Measurements from ENCODE around the gene SAFB. TPM values are rescaled to one million over a fixed set of nuclear protein-coding genes. Genes with fewer than 3 reads are reported as not detected.

SAFB gene
- total RNA-seq, 1 experiment from 2014 or later = 83.0 TPM

DNA sequence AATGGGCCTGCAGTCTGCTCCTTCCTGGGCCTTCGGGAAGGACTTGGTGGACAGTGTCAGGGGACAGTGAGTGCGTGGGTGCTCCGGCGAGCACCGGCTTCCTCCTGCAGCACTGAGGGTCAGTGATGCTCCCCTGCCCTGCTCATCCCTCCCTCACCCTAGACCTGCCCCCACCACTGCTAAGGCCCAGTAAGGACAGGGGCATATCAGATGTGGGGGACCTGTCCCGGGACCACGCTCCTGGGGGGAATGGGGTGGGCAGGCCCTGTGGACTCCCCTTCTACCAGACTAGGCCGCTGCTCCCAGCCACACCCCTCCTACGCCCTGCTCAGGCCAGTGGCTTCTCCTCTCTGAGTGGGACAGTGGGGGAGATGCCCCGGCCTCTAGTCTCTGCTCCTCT is 54.3 kb downstream of the SAFB start:
- no peak overlapping the region for H3K4me3 ChIP-seq (ENCODE audit: low read depth in 2 of 2, low read length in 2 of 2)
- DNase-seq (ENCODE audit: low read depth, low spot score) (no peak), ATAC-seq (no peak)
- no peaks in the 10 kb centered on the region for H3K9me3 ChIP-seq (ENCODE audit: control insufficient read depth, insufficient read depth, low read depth, low read length)
- ChIA-PET CTCF (no interaction called here), POLR2A (no interaction called here)
- H3K27ac ChIP-seq (ENCODE audit: low read length) = no peak overlapping the region
- in situ Hi-C loops (cut with HindIII; ENCODE audit: low pct_unique_long_range_greater_than_20kb, low sequenced_read_pairs) = no loop called here
- H3K4me1 ChIP-seq (ENCODE audit: control insufficient read depth, insufficient read depth, low read length) = no peaks in the 10 kb centered on the region
- H3K36me3 ChIP-seq (ENCODE audit: control insufficient read depth, insufficient read depth, low read length) = peaks cover 5% of the 10 kb centered on the region; the same call in 1 of the 2 replicates
- H3K27me3 ChIP-seq (ENCODE audit: control insufficient read depth, insufficient read depth, low read length) = no peaks in the 10 kb centered on the region
- intact Hi-C loops (cut with micrococcal nuclease; ENCODE audit: unreplicated experiment) = no loop called here
- TF ChIP-seq, protein P1, sequence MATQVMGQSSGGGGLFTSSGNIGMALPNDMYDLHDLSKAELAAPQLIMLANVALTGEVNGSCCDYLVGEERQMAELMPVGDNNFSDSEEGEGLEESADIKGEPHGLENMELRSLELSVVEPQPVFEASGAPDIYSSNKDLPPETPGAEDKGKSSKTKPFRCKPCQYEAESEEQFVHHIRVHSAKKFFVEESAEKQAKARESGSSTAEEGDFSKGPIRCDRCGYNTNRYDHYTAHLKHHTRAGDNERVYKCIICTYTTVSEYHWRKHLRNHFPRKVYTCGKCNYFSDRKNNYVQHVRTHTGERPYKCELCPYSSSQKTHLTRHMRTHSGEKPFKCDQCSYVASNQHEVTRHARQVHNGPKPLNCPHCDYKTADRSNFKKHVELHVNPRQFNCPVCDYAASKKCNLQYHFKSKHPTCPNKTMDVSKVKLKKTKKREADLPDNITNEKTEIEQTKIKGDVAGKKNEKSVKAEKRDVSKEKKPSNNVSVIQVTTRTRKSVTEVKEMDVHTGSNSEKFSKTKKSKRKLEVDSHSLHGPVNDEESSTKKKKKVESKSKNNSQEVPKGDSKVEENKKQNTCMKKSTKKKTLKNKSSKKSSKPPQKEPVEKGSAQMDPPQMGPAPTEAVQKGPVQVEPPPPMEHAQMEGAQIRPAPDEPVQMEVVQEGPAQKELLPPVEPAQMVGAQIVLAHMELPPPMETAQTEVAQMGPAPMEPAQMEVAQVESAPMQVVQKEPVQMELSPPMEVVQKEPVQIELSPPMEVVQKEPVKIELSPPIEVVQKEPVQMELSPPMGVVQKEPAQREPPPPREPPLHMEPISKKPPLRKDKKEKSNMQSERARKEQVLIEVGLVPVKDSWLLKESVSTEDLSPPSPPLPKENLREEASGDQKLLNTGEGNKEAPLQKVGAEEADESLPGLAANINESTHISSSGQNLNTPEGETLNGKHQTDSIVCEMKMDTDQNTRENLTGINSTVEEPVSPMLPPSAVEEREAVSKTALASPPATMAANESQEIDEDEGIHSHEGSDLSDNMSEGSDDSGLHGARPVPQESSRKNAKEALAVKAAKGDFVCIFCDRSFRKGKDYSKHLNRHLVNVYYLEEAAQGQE (IDR thresholded peaks at IDR 0.05; ENCODE audit: insufficient read depth in 1 of 2, low read depth in 2 of 2, low read length in 1 of 2) = no peak
- no peak for TF ChIP-seq SIN3A (IDR thresholded peaks at IDR 0.05; ENCODE audit: borderline replicate concordance, insufficient read depth, low read depth, low read length)
- no peak for TF ChIP-seq TCF7L2 (IDR thresholded peaks at IDR 0.05; ENCODE audit: low read depth, low read length)
- TF ChIP-seq, protein P2, sequence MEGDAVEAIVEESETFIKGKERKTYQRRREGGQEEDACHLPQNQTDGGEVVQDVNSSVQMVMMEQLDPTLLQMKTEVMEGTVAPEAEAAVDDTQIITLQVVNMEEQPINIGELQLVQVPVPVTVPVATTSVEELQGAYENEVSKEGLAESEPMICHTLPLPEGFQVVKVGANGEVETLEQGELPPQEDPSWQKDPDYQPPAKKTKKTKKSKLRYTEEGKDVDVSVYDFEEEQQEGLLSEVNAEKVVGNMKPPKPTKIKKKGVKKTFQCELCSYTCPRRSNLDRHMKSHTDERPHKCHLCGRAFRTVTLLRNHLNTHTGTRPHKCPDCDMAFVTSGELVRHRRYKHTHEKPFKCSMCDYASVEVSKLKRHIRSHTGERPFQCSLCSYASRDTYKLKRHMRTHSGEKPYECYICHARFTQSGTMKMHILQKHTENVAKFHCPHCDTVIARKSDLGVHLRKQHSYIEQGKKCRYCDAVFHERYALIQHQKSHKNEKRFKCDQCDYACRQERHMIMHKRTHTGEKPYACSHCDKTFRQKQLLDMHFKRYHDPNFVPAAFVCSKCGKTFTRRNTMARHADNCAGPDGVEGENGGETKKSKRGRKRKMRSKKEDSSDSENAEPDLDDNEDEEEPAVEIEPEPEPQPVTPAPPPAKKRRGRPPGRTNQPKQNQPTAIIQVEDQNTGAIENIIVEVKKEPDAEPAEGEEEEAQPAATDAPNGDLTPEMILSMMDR (IDR thresholded peaks at IDR 0.05) = no peak
- no peak for TF ChIP-seq POLR2AphosphoS5 (IDR thresholded peaks at IDR 0.05; ENCODE audit: low read depth, low read length)
- BruUV-seq (replicated peaks) = no TSS peak

DNA sequence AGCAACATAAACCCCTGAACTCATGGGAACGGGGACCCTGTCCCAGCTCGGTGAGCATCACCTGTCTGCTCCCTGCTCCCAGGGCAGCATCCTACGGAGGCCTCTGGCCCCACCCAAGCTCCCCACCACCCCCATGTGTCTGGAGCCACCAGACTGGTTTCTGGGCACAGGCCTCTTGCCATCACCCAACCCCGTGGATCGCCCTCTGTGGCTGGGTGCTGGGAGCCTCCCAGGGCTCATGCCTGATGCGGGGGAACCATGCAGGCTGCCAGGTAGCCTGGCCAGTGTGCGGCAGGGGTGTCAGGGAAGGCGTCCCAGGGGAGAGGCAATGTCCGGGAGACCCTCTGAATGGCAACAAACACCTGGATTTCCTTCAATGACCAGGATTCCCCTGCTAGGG is 54.7 kb downstream of the SAFB start:
- intact Hi-C loops (cut with micrococcal nuclease; ENCODE audit: unreplicated experiment) (no loop called here), in situ Hi-C loops (cut with HindIII; ENCODE audit: low pct_unique_long_range_greater_than_20kb, low sequenced_read_pairs) (no loop called here)
- H3K4me1 ChIP-seq (ENCODE audit: control insufficient read depth, insufficient read depth, low read length) = no peaks in the 10 kb centered on the region
- H3K4me3 ChIP-seq (ENCODE audit: low read depth in 2 of 2, low read length in 2 of 2) = no peak overlapping the region
- ChIA-PET CTCF (no interaction called here), POLR2A (no interaction called here)
- TF ChIP-seq POLR2AphosphoS5 (IDR thresholded peaks at IDR 0.05; ENCODE audit: low read depth, low read length) (no peak), TCF7L2 (IDR thresholded peaks at IDR 0.05; ENCODE audit: low read depth, low read length) (no peak)
- TF ChIP-seq, protein P1 (IDR thresholded peaks at IDR 0.05; ENCODE audit: insufficient read depth in 1 of 2, low read depth in 2 of 2, low read length in 1 of 2) = no peak
- TF ChIP-seq, protein P2 (IDR thresholded peaks at IDR 0.05) = no peak
- H3K27me3 ChIP-seq (ENCODE audit: control insufficient read depth, insufficient read depth, low read length) = no peaks in the 10 kb centered on the region
- no peaks in the 10 kb centered on the region for H3K9me3 ChIP-seq (ENCODE audit: control insufficient read depth, insufficient read depth, low read depth, low read length)
- no peak for DNase-seq (ENCODE audit: low read depth, low spot score)
- no peak overlapping the region for H3K27ac ChIP-seq (ENCODE audit: low read length)
- BruUV-seq (replicated peaks) = no TSS peak
- peaks cover 5% of the 10 kb centered on the region; the same call in 1 of the 2 replicates for H3K36me3 ChIP-seq (ENCODE audit: control insufficient read depth, insufficient read depth, low read length)
- ATAC-seq = no peak

Measured in Panc1 (cell line).